Measurements from ENCODE around the gene KIF1B.
A peak's percentile ranks its signal among the peaks of the same experiment; 100 is the strongest.
"Not testable (repeated sequence)": the region's sequence is repeated elsewhere in the genome, so short reads cannot be mapped to it uniquely, and the experiment has no call there.

KIF1B gene

DNA sequence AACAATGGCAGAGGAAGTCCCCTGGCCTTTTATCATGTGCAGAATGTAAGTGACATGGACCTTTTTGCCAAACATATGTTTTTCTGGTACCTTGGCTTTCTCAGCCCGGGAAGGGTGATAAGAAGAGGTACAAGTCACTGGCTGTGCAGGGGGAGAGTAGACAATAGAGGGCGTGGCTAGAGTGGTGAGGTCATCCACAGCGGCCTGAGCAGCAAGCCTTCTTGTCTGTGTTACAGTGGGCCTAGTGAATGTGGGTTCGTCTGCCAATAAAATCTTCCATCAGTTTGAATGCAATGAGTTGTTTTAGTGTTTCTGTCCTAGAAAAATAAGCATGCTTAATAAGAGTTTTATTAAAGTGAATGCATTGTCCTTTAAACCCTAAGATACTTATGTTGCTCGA is 129.4 kb downstream of the KIF1B start:
- FAIRE-seq: no peak

DNA sequence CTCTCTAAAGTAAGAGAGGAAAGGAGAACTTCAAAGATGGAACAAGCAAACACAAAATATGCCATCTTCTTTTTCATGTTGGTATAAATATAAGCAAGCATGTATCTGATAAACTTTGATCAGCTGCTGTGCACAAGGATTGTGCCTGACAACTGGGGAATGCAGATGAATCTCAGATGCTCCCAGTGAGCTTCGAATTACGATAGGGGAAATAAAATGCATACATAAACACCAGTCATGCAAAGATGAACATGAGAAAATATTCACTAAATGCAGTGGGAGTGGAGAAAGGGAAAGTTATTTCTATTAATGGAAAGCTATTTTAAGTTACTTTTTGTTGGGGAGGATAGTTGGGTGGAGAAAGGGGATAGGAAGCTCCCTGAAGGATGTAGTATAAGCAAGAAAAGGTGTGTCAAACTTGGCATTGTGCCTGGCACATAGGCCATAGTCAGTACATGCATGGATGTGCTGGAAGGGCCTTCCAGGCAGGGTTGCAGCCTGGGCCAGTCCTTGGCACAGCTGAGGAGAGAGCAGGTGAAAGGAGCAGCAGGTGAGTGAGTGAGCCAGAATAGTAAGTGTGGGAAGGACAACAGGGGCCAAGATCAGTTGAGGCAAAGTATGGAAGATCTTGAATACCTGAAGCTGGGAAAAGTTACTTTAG is 130.7 kb downstream of the KIF1B start:
- FAIRE-seq: no peak

DNA sequence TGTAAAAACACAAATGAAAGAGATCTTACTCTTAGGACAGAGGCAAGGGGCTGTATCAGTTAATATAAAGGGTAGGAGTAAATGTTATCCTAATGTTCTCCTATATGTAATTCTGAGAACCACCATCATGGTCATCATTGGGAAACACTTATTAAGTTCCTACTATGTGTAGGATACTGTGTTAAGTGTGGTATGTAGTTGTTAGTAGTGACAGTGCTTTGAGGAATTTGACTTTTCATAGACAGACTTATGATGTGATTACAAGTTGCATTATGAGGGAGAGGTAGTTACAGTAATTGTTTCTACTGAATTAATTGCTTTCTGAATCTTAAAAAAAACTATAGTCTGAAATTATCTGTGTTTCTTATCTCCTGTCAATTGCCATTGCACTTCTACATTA is 136.7 kb downstream of the KIF1B start:
- FAIRE-seq: no peak

DNA sequence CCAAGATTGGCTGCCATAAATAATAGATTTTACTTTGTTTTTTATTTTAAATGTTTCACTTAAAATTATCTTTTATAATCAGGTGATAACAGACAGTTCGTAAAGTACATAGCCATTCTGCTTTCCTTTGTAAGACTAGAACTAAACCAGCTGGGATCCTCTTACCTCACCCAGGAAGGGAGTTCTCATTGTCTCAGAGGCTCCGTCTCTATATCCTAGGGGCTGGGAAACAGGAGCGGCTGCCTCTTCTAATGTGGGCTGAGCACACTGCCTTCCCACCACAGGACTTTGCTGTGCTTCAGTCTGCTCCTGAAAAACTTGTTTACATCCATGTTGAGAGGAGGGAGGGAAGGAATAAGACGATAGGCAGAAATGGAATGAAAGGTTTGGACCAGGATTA is 142.9 kb downstream of the KIF1B start:
- FAIRE-seq: no peak

DNA sequence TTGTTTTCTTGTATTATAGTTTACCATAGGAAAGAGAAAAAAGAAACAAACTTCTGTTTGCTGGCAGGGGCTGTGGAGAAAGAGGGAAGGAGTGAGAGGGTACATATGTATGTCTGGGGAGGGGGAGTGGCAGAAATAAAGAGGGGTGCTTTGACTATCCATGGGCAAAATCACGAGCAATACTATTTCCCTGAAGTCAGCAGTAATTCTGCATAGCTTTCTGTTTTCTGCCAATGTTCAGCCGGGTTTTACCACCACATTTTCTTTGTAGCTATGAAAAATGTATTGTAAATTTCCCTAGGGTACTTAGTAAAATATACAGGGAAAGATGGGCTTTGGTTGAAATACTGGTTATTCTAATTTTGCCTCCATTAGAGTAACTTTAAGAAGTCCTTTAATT is 143.3 kb downstream of the KIF1B start:
- FAIRE-seq: no peak

DNA sequence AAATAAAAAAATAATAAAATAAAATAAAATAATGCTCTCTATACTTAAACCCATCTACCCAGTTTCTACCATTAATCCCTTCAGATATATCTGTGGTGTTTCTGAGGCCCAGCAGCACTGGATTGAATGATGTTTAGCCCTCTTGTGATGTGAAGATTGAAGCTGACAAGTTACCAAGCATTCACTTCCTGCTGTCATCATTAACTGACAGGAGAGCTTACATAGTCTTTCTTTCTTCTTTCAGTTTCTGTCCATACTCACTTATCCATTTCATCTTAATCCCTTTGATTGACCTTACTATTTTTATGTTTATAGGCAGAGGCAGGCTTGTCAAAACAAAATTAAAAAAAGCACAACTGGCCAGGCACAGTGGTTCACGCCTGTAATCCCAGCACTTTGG is 149.7 kb downstream of the KIF1B start:
- no peak for FAIRE-seq

DNA sequence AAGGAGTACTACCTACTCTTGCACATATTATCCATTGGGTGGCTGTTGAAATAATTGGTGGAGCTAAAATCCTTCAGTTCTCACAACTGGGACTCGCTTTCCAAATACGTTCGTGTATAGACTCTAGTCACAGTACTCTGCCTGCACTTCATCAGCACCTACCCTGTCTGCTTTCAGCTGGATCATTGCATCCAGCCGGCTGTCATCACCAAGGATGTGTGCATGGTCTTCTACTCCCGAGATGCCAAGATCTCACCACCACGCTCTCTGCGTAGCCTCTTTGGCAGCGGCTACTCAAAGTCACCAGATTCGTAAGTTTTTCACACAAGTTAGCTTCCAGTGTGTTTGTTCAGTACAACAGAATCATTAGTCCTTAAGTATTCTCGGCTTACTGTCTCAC is 151.1 kb downstream of the KIF1B start:
- FAIRE-seq: no peak

DNA sequence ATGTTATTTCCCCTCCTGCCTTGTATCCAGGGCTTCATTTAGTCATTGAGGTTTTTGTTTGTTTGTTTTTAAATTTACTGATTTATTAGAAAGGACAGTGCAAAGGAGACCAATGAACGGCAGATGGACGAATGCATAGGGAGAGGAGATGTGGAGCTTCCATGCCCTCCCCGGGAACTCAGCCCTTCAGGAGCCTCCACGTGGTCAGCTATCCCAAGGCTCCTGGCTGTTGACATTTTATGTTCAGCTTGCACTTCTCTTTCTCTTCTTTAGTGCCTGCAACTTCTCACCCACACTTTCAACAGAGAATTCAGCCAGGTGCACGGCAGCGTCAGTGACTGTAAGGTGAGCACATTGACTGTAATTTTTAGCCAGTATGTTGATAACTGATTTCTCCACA is 157.8 kb downstream of the KIF1B start:
- no peak for FAIRE-seq

DNA sequence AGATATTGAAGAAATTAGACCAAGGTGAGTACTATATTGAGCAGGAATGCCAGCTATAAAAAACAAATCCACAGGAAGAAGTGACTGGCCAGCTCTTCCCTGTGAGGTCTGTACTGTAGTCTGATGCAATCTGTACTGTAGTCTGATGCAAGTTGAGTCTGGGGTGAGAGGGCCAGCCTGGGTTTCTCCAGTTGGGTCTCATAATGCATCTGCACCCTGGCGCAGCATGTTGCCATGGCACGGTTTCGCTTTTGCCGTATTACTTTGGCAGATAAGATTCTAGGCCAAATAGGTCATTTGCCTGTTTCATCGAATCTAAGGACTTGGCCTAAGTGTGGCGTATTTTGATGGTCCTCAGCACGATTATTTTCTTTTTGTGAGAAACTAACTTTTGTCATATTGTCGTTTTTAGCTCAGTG is 164.1 kb downstream of the KIF1B start:
- FAIRE-seq: no peak

DNA sequence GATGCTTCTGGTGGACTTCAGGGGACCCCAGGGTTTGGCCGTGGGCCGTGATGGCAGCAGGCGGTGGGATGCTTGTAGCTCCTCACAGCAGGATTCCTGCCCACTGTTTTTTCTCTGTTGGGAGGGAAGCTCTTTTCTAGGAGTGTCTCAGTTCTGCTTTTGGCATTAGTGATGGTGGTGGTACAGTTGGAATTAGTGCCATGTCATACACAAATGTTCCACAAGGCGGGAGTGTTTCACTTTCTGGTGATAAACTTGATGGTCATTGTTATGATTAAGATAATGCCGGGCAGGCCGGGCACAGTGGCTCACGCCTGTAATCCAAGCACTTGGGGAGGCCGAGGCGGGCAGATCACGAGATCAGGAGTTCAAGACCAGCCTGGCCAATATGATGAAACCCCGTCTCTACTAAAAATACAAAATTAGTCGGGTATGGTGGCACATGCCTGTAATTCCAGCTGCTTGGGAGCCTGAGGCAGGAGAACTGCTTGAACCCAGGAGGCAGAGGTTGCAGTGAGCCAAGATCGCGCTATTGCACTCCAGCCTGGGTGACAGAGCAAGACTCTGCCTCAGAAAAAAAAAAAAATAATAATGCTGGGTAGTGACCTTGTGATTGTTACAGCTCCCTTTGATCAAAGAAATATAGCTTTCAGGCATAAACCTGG is 167.1 kb downstream of the KIF1B start:
- FAIRE-seq: not testable (repeated sequence)

DNA sequence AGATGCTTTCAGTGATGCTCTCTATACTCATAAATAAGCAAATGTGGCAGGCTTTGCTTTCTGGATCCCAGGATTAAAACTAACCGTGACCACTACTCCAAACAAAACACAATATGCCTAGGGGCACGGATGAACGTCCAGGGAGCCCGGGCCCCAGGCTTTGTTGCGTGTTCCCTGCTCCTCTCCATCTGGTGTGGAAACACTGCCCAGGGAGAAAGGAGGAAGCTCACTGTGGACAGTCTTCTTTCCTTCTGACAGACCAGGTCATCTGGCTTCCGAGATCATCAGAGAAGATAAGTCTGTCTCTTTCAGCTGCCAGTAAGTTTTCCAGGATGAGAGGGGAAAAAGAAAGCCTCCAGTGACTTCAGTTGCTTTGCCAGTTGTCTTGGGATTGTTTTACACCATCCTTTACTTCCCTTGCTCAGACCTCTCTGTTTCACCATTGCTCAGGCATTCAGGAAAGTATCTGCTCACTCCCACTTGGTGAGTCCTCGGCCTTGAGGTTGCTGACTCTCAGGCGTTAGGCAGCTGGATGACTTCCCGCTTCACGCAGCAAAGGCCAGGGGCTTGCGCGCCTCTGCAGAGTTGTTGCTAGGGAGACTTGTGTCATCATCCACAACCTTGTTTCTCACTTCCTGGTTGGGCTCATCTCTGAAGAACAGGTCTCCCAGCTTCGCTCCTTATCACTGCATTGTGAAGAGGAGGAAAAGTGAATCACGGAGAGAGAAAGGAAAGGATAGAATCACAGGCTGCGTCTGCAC is 167.9 kb downstream of the KIF1B start:
- FAIRE-seq: no peak

DNA sequence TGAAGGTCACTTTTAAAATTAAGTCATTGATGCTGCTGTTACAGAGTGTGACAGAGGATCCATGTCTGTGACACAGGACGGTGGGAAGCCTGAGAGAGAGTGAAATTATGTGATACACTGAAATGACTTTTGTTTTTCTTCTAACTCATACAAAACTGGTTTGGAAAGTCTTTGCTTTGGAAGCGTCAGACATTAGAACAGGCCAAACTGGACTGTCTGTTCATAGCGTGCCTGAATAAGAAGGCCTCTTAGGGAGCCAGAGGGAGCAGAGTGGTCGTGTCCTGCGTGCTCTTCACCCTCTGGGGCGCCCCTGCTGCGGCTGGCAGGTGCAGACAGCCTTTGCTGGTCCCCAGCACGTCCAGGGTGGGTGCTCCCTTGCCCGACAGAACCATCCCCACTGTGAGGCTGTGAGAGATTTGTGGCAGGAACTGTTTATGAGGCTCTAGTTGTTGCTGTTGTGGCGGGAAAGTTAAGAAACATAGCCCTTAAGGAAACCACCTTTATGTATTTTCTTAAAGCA is 168.8 kb downstream of the KIF1B start:
- no peak for FAIRE-seq

DNA sequence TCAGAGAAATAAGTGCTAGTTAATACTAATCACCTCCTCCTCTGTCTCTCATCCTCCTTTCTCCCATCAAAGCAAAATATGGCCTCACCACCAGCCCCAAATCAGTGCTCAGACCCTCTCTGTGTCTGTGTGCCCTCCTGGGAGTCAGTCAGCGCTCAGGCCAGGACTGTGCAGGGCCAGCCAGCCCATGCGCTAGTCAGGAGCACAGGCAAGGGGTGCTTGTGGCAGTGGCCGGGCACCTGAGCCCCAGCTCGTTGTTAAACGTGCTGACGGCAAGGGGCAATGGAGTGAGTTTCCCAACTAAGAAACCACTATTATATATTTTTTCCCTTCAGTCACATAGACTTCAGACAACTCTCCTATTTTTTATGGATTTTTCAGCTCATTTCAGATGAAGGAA is 169.3 kb downstream of the KIF1B start:
- FAIRE-seq: no peak

DNA sequence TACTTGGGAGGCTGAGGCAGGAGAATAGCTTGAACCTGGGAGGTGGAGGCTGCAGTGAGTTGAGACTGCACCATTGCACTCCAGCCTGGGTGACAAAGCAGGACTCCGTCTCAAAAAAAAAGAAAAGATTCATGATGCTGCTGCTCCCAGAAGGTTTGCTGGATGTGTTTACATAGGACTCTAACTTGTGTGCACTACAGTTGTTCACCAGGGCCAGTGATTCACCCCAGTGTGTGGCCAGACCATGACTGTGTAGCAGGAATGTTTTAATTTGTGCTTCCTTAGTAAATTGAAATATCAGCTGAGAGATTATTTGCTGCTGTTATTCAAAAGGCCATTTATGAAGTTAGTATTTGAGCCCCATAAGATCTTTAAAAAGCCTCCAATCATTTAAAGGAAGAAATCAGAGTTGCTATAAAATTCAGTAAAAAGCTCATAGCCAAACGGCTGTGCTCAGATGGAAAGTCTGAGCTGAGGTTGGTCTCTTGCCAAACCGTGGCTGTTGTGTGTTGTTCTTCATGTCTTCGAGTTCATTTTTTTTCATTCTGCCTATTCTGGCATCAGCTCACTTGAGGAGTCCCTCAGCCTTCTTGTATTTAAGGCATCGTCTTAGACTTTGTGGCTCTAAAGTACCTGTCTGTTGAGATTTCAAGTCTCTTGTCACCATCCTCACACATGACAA is 170.4 kb downstream of the KIF1B start:
- no peak for FAIRE-seq

DNA sequence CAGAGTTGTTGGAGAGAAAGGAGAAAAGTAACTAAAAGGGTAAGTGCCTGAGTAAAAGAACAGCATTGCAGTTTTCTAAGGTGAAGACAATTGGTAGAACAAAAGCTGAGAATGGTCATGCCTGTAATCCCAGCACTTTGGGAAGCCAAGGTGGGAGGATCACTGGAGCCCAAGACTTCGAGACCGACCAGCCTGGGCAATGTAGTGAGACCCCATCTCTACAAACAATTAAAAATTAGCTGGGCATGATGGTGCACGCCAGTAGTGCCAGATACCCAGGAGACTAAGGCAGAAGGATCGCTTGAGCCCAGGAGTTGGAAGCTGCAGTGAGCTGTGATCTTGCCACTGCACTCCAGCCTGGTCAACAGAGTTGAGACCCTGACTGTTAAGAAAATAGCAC is 173.3 kb downstream of the KIF1B start:
- no peak for FAIRE-seq

DNA sequence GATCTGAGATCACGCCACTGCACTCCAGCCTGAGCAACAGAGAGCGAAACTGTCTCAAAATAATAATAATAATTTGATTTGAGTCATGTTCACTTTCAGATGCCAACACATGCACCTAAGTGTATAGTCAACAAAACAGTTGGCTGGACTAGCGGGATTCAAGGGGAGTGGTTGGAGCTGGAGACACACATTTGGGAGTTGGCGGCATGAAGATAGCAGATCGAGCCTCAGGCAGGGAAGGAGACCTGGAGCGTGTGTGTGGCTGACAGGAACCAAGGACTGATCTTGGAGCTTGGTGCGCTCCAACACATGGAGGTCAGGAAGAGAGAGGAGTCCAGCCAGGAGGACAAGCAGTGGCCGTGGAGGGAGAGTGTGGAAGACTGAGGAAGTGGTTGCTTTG is 173.8 kb downstream of the KIF1B start:
- FAIRE-seq: no peak

DNA sequence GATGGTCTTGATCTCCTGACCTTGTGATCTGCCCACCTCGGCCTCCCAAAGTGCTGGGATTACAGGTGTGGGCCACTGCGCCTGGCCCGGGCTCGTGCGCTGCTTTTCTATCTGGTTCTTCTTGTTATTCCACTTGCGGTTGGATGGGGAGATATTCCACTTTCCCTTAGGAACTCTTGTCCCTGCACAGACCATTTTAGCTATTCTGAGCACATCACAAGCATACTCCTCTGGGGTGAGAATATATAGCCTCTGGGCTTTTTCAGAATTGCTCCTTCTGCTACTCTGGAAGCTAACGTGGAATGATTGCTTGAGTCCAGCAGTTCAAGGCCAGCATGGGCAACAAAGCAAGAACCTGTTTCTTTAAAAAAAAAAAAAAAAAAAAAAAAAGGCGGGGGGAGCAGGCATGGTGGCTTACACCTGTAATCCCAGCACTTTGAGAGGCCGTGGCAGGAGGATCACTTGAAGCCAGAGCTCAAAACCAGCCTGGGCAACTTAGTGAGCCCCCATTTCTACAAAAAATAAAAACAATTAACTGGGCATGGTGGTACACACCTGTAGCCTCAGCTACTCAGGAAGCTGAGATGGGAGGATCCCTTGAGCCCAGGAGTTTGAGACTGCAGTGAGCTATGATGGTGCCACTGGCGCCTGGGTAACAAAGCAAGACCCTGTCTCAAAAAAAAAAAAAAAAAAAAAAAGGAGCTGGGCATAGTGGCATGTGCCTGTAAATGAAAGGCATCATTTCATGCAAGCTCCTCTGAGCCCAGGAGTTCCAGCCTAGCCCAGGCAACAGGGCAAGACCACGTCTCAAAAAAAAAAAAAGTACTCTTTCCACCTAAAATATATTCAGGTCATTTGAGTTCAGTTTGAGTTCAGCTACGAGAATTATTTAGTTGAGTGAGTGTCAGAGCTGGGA is 176.6 kb downstream of the KIF1B start:
- no peak for FAIRE-seq

DNA sequence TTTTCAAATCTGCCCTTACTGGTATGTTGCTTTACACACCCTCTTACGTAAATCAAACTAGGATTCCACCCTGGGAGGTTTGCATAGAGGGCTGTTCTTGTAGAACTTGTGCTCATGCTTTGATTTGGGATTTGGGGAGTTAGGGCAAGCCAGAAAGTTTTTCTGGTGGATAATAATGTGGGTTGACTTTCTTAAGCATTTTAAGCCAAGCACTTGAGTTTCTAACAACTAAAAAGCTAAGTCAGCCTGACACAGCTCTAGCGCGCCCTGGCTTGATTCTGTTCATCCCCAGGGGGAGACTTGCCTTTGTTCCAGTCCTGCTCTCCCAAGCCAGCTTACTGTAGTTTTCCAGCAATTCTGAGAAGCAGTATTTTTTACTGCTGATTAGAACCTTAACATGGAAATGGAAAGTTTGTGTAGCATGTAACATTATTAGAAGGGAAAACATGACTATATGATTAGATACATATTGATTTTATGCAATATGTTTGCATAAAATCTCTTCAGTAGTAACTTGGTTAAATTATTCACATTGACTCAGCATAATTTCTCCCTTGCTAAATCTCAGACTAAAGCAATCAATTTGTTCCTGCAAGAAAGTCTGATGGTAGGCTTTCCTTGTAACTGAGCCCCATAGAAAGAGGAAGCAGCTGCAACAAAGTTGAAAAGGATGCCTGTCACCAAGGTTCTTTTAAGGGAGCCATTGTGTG is 177.5 kb downstream of the KIF1B start:
- FAIRE-seq: peak; percentile 21

DNA sequence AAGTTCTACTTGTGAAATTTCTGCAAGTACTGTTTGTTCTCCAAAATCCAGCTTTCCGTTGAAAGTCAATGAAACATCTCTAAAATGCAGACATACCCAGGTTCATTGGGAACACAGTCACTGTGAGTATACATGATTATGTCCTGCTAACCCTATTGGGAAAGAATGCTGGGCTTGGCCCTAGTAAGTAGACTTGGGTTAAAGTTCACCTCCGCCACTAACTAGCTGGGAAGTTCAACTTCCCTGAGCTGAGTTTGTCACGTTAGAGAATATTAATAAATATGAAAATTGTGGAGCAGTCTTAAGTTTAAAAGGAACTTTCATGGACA is 178.0 kb downstream of the KIF1B start:
- FAIRE-seq: no peak

DNA sequence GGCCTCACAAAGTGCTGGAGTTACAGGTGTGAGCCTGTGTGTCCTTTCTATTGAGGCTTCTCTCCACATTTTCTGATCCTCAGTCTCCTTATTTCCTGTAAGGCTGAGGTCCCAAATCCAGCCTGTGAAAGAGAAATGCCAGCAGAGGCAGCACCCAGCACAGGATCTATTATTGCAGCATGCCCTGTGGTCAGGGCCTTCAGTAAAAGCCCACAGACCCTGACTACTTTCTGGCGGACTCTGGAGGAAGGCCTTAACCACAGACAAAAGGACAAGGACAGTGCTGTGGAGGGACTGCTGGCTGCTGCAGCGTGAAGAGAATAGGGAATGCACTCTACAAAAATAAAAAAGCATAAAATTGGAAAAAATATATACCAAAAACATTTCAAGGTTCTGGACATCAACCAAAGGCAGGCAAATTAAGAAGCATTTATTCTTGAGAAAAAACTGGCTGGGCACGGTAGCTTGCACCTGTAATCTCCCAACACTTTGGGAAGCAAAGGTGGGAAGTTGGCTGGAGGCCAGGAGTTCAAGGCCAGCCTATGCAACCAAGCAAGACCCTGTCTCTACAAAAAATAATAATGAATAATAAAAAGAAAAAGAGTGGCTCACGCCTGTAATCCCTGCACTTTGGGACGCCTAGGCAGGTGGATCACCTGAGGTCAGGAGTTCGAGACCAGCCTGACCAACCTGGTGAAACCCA is 179.1 kb downstream of the KIF1B start:
- no peak for FAIRE-seq

DNA sequence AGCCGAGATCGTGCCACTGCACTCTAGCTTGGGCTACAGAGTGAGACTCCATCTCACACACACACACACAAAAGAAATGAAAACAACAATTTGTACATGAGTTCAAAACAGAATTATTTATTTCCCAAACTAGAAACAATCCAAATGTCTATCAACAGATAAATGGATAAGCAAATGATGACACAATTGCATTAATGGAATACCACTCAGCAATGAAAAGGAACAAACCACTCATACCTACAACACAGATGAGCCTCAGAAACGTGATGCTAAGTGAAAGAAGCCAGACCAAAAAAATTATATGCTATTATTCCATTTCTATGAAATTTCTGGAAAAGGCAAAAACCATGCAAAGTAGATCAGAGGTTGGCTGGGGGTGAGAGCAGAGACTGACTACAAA is 186.5 kb downstream of the KIF1B start:
- no peak for FAIRE-seq

Data from endometrium (tissue), 2 donors.